ENCODE results near the gene SEC63.
"Not testable (repeated sequence)": the region's sequence is repeated elsewhere in the genome, so short reads cannot be mapped to it uniquely, and the experiment has no call there.

SEC63 gene, protein sequence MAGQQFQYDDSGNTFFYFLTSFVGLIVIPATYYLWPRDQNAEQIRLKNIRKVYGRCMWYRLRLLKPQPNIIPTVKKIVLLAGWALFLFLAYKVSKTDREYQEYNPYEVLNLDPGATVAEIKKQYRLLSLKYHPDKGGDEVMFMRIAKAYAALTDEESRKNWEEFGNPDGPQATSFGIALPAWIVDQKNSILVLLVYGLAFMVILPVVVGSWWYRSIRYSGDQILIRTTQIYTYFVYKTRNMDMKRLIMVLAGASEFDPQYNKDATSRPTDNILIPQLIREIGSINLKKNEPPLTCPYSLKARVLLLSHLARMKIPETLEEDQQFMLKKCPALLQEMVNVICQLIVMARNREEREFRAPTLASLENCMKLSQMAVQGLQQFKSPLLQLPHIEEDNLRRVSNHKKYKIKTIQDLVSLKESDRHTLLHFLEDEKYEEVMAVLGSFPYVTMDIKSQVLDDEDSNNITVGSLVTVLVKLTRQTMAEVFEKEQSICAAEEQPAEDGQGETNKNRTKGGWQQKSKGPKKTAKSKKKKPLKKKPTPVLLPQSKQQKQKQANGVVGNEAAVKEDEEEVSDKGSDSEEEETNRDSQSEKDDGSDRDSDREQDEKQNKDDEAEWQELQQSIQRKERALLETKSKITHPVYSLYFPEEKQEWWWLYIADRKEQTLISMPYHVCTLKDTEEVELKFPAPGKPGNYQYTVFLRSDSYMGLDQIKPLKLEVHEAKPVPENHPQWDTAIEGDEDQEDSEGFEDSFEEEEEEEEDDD

DNA sequence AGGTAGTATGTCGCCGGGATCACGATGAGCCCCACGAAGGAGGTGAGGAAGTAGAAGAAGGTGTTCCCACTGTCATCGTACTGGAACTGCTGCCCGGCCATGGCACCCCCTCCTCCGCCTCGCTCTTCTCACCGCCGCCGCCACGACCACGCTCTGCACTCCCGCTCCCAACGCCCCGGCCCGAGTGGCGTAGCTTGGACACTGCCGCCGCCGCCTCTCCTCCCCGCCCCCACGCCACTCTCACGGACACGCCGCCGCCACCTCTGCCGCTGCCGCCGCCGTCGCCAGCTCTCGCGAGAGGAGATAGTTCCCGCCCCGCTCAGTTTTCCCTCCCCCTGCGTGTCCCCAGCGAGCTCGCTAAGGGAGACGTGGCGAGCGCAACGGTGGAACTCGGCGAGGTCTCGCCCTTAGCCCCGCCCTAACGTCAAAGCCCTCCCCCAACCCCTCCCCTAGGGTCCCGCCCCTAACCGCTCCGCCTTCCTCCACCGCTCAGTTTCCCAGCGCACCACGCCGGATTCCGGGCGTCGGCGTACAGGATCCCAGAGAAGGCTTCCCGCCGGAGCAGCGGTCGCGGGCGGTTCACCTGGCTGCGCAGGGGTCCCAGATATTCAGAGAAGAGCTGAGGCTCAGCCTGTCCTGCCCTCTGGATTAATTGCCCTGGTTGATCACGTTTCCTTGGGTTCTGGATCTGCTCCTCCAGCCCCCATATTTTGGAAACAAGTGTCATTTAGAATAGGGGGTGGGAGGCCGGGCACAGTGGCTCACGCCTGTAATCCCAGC, at the start of gene SEC63:
Gene SEC63 (minus strand): TSS at position 300 of the 780 bp plus-strand sequence. CDS start 199 bp downstream, at position 101.
- DNase-seq (ENCODE audit: insufficient read length, low spot score) (peak; percentile 82), FAIRE-seq (no peak)
- TF ChIP-seq POLR2A (IDR thresholded peaks at IDR 0.05; ENCODE audit: low read depth, low read length): peak; percentile 92

DNA sequence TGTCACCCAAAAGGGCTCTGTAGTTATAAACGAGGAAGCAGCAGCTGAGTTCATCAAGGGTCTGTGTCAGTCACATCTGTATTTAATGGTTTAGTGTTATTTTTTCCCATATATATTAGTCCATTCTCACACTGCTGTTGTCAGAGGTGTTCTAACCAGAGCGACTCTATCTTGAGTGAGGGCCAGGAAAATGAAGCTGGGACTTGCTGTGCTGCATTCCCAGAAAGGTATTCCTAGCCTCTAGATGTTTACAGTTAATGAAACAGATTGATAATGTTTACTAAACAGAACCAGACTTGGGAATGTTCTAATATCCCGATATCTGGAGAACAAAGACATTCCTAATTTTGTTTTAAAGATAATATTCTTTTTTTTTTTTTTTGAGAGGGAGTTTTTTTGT, 48.0 kb upstream of the SEC63 start:
- TF ChIP-seq POLR2A (IDR thresholded peaks at IDR 0.05; ENCODE audit: low read depth, low read length): no peak
- no peak for FAIRE-seq

DNA sequence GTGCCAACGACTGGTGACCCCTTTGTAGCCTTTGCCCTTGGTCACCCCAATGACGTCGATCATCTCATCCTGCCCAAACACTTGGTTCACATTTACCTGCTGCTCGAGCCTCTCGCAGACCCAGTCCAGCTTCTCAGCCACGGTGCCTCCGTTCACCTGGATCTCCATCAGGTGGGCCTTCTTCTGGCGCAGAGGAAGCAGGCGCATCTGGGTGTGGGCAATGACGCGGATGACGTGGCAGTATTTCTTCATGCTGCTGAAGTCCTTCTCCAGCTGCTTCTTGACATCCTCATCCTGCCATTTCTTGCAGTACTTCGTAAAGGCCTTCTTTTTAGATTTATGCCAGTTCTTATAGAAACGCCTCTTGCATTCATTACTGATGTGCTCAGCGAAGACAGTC, 46.9 kb upstream of the SEC63 start:
- DNase-seq (ENCODE audit: insufficient read length, low spot score) (no peak), FAIRE-seq (no peak)
- TF ChIP-seq POLR2A (IDR thresholded peaks at IDR 0.05; ENCODE audit: low read depth, low read length): no peak

More for the DNA sequence above, 48.0 kb upstream of the SEC63 start:
- no peak for DNase-seq (ENCODE audit: insufficient read length, low spot score)

DNA sequence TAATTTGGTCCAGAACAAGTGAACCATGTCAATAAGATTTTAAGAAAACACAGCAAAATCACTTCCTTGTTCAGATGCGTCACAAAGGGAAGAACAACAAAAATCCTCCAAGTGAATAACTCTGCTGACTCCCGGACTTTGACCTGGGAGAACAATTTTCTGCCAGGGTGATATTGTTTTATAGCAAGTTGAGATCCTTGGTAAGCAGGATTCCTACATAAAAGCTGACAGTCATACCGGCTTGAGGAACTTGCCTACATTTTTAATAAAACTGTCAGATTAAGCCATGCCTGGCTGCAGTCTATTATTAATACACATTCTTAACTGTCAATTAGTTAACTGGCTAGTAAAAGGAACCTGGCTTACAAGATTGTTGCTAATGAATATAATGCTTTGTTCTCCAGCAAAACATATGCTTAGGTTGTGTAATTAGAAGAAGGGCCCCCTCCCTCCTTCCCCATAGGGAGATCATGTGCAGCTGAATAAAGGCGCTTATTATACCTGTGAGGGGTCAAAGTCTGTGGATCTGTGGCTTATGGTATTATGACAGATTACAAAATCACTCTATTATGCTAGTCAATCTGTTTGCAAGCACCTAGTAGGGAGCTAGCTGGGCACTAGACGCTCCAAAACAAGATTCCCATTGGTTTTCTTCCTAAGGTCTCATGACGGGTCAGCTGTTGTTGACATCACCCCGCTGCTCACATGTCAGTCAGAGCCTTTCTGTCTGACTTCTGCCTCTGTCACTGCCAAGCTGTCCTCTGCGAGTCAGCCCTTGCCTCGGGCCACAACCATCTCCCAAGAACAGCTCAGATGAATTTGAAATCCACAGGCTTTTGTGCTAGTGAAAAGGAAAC, 44.6 kb upstream of the SEC63 start:
- TF ChIP-seq POLR2A (IDR thresholded peaks at IDR 0.05; ENCODE audit: low read depth, low read length): no peak
- DNase-seq (ENCODE audit: insufficient read length, low spot score) (no peak), FAIRE-seq (no peak)

DNA sequence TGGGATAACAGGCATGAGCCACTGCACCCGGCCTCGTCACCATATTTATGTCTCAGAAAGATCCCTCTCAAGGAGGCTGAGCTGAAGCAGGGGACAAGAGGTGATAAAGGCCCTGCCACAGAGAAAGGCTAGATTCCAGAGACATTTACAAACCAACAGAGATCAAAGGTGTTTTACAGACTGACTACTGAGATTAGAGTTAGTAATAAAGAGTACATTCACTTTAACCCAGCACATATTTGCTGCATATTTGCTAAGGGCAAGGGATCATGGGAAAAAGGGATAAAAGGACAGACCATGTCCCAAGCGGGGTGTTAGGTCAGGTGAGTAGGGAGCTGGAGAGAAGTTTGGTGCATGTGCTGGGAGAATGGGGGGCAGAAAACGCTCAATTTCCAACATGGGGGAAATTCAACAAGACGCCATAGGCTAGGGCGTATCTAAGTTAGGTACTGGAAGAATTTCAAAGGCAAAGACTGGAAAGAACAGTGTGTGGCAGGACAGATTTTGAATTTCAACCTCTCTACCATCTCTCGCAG, 43.8 kb upstream of the SEC63 start:
- DNase-seq (ENCODE audit: insufficient read length, low spot score) (no peak), FAIRE-seq (no peak)
- no peak for TF ChIP-seq POLR2A (IDR thresholded peaks at IDR 0.05; ENCODE audit: low read depth, low read length)

DNA sequence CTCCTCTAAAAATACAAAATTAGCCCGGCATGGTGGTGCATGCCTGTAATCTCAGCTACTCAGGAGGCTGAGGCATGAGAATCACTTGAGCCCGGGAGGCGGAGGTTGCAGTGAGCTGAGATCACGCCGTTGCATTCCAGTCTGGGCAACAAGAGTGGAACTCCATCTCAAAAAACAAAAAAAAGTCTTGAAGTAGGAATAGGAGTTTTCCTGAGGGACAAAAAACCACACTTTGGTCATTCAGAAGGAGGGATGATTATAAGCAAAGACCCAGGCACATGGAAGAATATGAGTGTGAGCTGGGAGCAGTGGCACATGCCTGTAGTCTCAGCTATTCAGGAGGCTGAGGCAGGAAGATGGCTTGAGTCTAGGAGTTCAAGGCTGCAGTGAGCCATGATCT, 42.3 kb upstream of the SEC63 start:
- FAIRE-seq; DNase-seq (ENCODE audit: insufficient read length, low spot score): not testable (repeated sequence)

DNA sequence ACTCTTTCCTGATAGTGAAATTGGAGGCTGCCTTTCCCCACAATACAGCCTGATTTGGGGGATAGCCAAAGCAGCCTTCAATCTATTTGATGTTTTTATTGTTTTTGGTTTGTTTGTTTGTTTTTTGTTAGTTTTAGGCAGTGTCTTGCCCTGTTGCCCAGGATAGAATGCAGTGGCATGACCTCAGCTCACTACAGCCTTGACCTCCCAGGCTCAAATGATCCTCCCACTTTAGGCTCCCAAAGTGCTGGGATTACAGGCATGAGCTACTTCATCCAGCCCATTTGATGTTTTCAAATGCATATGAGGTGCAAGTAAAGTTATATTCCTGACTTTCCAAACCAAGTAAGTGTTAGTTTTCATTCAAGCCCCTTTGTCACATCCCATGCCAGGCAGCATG, 41.3 kb upstream of the SEC63 start:
- FAIRE-seq: no peak
- DNase-seq (ENCODE audit: insufficient read length, low spot score): no peak
- no peak for TF ChIP-seq POLR2A (IDR thresholded peaks at IDR 0.05; ENCODE audit: low read depth, low read length)

DNA sequence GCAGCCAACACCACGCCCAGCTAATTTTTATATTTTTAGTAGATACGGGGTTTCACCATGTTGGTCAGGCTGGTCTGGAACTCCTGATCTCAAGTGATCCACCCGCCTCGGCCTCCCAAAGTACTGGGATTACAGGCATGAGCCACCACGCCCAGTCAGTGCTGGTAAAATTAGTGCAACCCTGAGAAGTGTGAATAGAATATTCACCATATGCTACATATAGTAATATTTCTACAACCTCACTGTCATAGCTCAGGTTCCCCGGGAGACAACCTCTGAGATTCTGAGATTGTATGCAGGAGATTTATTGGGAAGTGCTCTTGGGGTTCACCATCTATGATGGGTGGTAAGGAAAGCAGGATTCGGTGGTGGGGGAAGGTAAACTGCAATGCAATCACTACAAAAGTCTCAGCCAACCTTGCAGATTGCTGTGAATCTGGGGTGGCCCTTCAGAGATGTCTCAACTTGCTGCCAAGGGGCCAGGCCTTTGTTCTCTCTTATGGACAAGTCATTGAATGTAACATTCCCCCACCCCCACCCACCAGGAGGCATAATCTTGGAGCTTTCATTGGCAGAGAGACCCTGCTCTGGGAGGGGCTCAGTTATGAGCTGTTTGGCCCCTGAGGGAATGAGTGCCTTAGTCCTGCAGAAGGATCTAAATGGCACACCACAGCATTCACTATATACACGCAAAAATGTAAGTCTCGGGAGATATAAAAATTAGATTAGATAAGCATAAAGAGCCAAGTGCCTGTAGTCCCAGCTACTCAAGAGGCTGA, 34.0 kb upstream of the SEC63 start:
- TF ChIP-seq POLR2A (IDR thresholded peaks at IDR 0.05; ENCODE audit: low read depth, low read length): no peak
- DNase-seq (ENCODE audit: insufficient read length, low spot score): no peak
- FAIRE-seq: no peak

DNA sequence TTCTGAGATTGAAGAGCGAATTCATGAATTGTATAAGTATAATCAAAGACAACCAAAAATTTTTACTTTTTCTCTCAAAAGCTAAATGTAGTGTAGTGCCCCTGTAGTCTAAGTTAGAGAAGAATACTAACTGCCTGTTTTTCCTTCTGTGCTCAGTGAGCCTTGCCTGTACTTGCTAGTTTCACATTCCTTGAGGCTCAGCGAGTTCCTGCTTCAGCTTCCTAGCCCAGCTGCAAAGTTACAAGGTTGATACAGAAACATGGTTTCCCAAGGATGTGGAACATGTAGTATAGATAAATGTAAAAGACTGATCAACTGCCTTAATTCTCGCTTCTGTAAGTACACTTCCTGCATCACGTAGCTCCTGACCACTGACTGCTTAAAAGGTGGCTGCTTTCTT, 33.1 kb upstream of the SEC63 start:
- FAIRE-seq (no peak), DNase-seq (ENCODE audit: insufficient read length, low spot score) (no peak)
- no peak for TF ChIP-seq POLR2A (IDR thresholded peaks at IDR 0.05; ENCODE audit: low read depth, low read length)

DNA sequence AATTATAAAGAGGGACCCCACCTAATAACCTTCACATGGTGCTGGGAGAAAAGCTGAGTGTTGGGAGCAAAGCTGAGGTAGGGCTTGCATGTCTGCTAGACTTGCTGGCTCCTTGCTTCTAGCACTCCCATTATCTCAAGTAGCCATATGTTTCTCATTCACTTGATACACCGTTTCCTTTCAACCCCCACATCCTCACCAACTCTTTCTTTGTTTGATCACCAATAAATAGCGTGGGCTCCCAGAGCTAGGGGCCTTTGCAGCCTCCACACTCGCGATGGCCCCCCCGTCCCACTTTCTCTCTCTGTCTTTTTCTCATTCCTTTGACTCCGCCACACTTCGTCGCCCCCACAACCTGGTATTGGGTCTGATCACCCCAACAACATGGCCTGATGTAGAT, 32.6 kb upstream of the SEC63 start:
- not testable (repeated sequence) for FAIRE-seq; DNase-seq (ENCODE audit: insufficient read length, low spot score)

DNA sequence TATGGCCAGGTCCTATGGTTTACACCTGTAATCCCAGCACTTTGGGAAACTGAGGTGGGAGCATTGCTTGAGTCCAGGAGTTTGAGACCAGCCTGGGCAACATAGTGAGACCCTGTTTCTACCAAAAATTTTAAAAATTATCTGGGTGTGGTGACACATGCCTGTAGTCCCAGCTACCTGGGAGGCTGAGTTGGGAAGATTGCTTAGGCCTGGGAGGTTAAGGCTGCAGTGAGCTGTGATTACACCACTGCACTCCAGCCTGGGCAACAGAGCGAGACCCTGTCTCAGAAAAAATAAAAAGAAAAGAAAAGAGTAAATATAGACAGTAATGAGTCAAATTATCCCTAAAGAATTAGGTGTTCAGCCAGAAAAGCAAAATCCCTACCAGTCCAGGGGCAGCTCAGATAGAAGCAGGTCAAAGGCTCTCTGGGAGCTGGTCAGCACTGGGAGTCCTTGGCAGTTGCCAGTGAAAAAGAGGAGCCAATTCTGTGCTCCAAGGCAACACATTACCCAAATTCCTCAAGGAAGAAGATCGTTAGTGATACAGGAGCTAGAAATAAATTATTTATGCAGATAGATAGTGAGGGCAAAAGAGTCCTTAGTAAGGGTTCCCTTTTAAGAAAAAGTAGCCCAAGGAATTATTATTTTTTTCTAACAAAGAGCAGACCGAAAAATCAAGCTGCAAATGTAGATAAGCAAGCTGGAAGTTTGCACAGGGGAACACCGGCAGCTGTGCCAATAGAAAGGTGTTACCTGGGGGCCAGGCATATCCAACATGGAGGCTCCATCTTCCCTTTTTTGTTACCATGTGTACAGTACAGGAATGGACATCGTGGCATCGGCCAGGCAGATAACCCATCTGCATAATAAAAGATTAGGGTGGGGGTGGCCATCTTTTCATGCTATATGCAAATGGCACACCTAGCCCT, 31.4 kb upstream of the SEC63 start:
- FAIRE-seq (no peak), DNase-seq (ENCODE audit: insufficient read length, low spot score) (no peak)
- no peak for TF ChIP-seq POLR2A (IDR thresholded peaks at IDR 0.05; ENCODE audit: low read depth, low read length)
